H1 (cell line): ENCODE data around the gene WDR90. TPM values are rescaled to one million over a fixed set of nuclear protein-coding genes. Genes with fewer than 3 reads are reported as not detected.

Source experiments
- CTCF ChIA-PET: fragments of 300-600 bp; sonication (Branson Sonifier 250); formaldehyde crosslinking; loops from one replicate; lab custom pipeline; 2021; ENCODE audit not compliant: partially characterized antibody; lab: Charles Lee
- POLR2A ChIA-PET: fragments of 300-600 bp; sonication (Branson Sonifier 250); formaldehyde crosslinking; loops from one replicate; lab custom pipeline; 2021; ENCODE audit warnings: inconsistent platforms; ENCODE audit not compliant: partially characterized antibody; lab: Charles Lee
- DNase-seq, 2 experiments: peaks; one replicate each; pipeline versions ENCODE4 v3.0.0 to v3.0.0-alpha.2; 2010 to 2022; ENCODE audit warnings: low spot score in 2 of 2, low read depth in 1 of 2, mixed read lengths in 1 of 2
- FAIRE-seq: peaks from 2 replicates; lab custom pipeline; 2011; peaks lifted over from hg19 to GRCh38; lab: Jason Lieb, UNC
- H2AFZ ChIP-seq: 2 replicates; pipeline ENCODE4 v1.8.1; 2012; ENCODE audit warnings: low read length, inconsistent platforms
- H2AK5ac ChIP-seq: 2 replicates; pipeline ENCODE4 v1.6.1; 2013; ENCODE audit warnings: low read depth, low read length
- H2BK120ac ChIP-seq: replicated peaks from 2 replicates; pipeline ENCODE3; 2013; ENCODE audit warnings: low read depth, low read length, inconsistent platforms
- H2BK12ac ChIP-seq: 2 replicates; pipeline ENCODE4 v1.6.1; 2013; ENCODE audit warnings: low read depth, low read length
- H2BK15ac ChIP-seq: 2 replicates; pipeline ENCODE4 v1.6.1; 2013; ENCODE audit warnings: low read length
- H2BK20ac ChIP-seq: 2 replicates; pipeline ENCODE4 v1.6.1; 2013; ENCODE audit warnings: low read length
- H2BK5ac ChIP-seq: 2 replicates; pipeline ENCODE4 v1.6.1; 2013; ENCODE audit warnings: low read depth, low read length
- H3K14ac ChIP-seq: 2 replicates; pipeline ENCODE4 v1.6.1; 2013; ENCODE audit warnings: inconsistent platforms; ENCODE audit not compliant: insufficient read length
- H3K18ac ChIP-seq: 2 replicates; pipeline ENCODE4 v1.6.1; 2013; ENCODE audit warnings: low read length; ENCODE audit errors: extremely low read depth
- H3K23ac ChIP-seq: 2 replicates; pipeline ENCODE4 v1.6.1; 2013; ENCODE audit warnings: inconsistent platforms; ENCODE audit not compliant: insufficient read length
- H3K23me2 ChIP-seq: 2 replicates; pipeline ENCODE4 v1.6.1; 2013; ENCODE audit warnings: low read depth, low read length
- H3K27ac ChIP-seq: 2 replicates; pipeline ENCODE4 v1.6.1; 2011; ENCODE audit warnings: low read depth, low read length, inconsistent platforms
- H3K27me3 ChIP-seq, 4 experiments: replicated peaks in 1 of 4; 1 replicate in 1 of 4; 2 replicates in 3 of 4; pipeline versions ENCODE4 v1.6.1 to v1.8.1; 2011 to 2013; ENCODE audit warnings: low read length in 3 of 4, mild to moderate bottlenecking in 3 of 4, inconsistent platforms in 2 of 4, mixed read lengths in 2 of 4, moderate library complexity in 1 of 4; ENCODE audit not compliant: control insufficient read depth in 3 of 4, insufficient read depth in 3 of 4; ENCODE audit errors: extremely low read depth in 1 of 4
- H3K36me3 ChIP-seq, 4 experiments: 2 replicates each; pipeline versions ENCODE4 v1.6.1 to v1.8.1; 2011 to 2013; ENCODE audit warnings: mild to moderate bottlenecking in 4 of 4, low read length in 3 of 4, moderate library complexity in 2 of 4, control low read depth in 1 of 4, inconsistent platforms in 1 of 4; ENCODE audit not compliant: insufficient read depth in 4 of 4, control insufficient read depth in 2 of 4
- H3K4ac ChIP-seq: replicated peaks from 2 replicates; pipeline ENCODE3; 2013; ENCODE audit warnings: low read length, low read depth, mixed read lengths, inconsistent platforms; ENCODE audit not compliant: insufficient read length
- H3K4me1 ChIP-seq, 4 experiments: replicated peaks in 1 of 4; 1 replicate in 1 of 4; 2 replicates in 3 of 4; pipeline versions ENCODE4 v1.6.1 to v1.8.1; 2011 to 2013; ENCODE audit warnings: low read length in 3 of 4, inconsistent platforms in 2 of 4, mixed read lengths in 1 of 4; ENCODE audit not compliant: insufficient read depth in 4 of 4, control insufficient read depth in 3 of 4
- H3K4me2 ChIP-seq, 2 experiments: 2 replicates each; pipeline versions ENCODE4 v1.6.1 to v1.8.1; 2011 to 2013; ENCODE audit warnings: low read depth in 2 of 2, low read length in 2 of 2, control low read depth in 1 of 2, inconsistent platforms in 1 of 2, mild to moderate bottlenecking in 1 of 2; ENCODE audit not compliant: insufficient read depth in 1 of 2
- H3K4me3 ChIP-seq, 4 experiments: fragments of 200-600, 300-600 bp in 1 of 4; sonication (generic), shearing (Covaris generic), sonication (Bioruptor Twin) in 1 of 4; 2 replicates each; pipeline versions ENCODE4 v1.5.1 to v1.8.1; 2011 to 2016; ENCODE audit warnings: low read length in 4 of 4, low read depth in 3 of 4, control low read depth in 2 of 4, inconsistent platforms in 2 of 4, mild to moderate bottlenecking in 2 of 4, mixed read lengths in 1 of 4, moderate library complexity in 1 of 4; ENCODE audit not compliant: insufficient read depth in 2 of 4; ENCODE audit errors: extremely low read depth in 1 of 4
- H3K56ac ChIP-seq: replicated peaks from 2 replicates; pipeline ENCODE3; 2013; ENCODE audit warnings: low read depth, mild to moderate bottlenecking, mixed read lengths, low read length, inconsistent platforms; ENCODE audit not compliant: insufficient read length
- H3K79me1 ChIP-seq: 2 replicates; pipeline ENCODE4 v1.6.1; 2013; ENCODE audit warnings: low read depth, low read length, control low read depth
- H3K79me2 ChIP-seq, 2 experiments: 2 replicates each; pipeline versions ENCODE4 v1.6.1 to v1.8.1; 2012 to 2013; ENCODE audit warnings: low read length in 2 of 2, mild to moderate bottlenecking in 2 of 2, inconsistent platforms in 1 of 2; ENCODE audit not compliant: insufficient read depth in 2 of 2, control insufficient read depth in 1 of 2
- H3K9ac ChIP-seq, 4 experiments: replicated peaks in 1 of 4; 1 replicate in 1 of 4; 2 replicates in 3 of 4; pipeline versions ENCODE4 v1.6.1 to v1.8.1; 2011 to 2013; ENCODE audit warnings: low read depth in 3 of 4, low read length in 3 of 4, control low read depth in 2 of 4, mild to moderate bottlenecking in 2 of 4, moderate library complexity in 2 of 4, inconsistent platforms in 1 of 4; ENCODE audit errors: extremely low read depth in 1 of 4
- H3K9me3 ChIP-seq, 2 experiments: 2 replicates each; pipeline versions ENCODE4 v1.6.1 to v1.8.1; 2012 to 2013; ENCODE audit warnings: mild to moderate bottlenecking in 2 of 2, moderate library complexity in 2 of 2, control low read depth in 1 of 2, inconsistent platforms in 1 of 2, low read depth in 1 of 2, low read length in 1 of 2, mixed read lengths in 1 of 2; ENCODE audit not compliant: insufficient read depth in 2 of 2
- H4K20me1 ChIP-seq, 2 experiments: replicated peaks in 1 of 2; 2 replicates each; pipeline versions ENCODE3 to v1.8.1; 2011 to 2013; ENCODE audit warnings: inconsistent platforms in 2 of 2, low read length in 2 of 2, mild to moderate bottlenecking in 1 of 2; ENCODE audit not compliant: insufficient read depth in 2 of 2, control insufficient read depth in 1 of 2
- H4K5ac ChIP-seq: 2 replicates; pipeline ENCODE4 v1.6.1; 2013; ENCODE audit warnings: low read length, low read depth, mixed read lengths, inconsistent platforms; ENCODE audit not compliant: insufficient read length
- H4K8ac ChIP-seq: 2 replicates; pipeline ENCODE4 v1.8.0; 2013; ENCODE audit warnings: mild to moderate bottlenecking, moderate library complexity, low read length, inconsistent platforms; ENCODE audit not compliant: insufficient read depth; ENCODE audit errors: extremely low read depth
- H4K91ac ChIP-seq: replicated peaks from 2 replicates; pipeline ENCODE3; 2013; ENCODE audit warnings: low read length, mixed read lengths, inconsistent platforms; ENCODE audit not compliant: insufficient read length
- BCL11A ChIP-seq, 2 experiments: IDR thresholded peaks; one replicate each; pipeline ENCODE4 v1.6.1; 2011; ENCODE audit warnings: low read depth in 2 of 2, low read length in 2 of 2, mild to moderate bottlenecking in 2 of 2
- CBX8 ChIP-seq: fragments of 300-800, 300-1000 bp; sonication (generic); IDR thresholded peaks from 2 replicates; pipeline ENCODE4 v1.7.1; 2016; ENCODE audit warnings: low read depth, low read length, borderline replicate concordance
- E2F6 ChIP-seq: IDR thresholded peaks from 2 replicates; pipeline ENCODE4 v1.6.1; 2012; ENCODE audit warnings: inconsistent platforms
- EZH2 ChIP-seq: fragments of 200-600 bp; sonication (generic); IDR thresholded peaks from 2 replicates; pipeline ENCODE4 v1.7.1; 2012; ENCODE audit warnings: low read depth, mild to moderate bottlenecking, moderate library complexity, low read length, inconsistent platforms; ENCODE audit not compliant: severe bottlenecking
- HDAC6 ChIP-seq: IDR thresholded peaks from one replicate; pipeline ENCODE4 v1.7.1; 2012; ENCODE audit warnings: low read depth, mild to moderate bottlenecking, inconsistent platforms, low read length, moderate library complexity
- POU5F1 ChIP-seq: IDR thresholded peaks from 2 replicates; pipeline ENCODE4 v1.6.1; 2011; ENCODE audit warnings: low read depth, mild to moderate bottlenecking, low read length, moderate library complexity
- RNF2 ChIP-seq: fragments of 200-900, 300-1000 bp; sonication (generic); IDR thresholded peaks from 2 replicates; pipeline ENCODE4 v1.7.1; 2016; ENCODE audit warnings: borderline replicate concordance, low read depth, mild to moderate bottlenecking, antibody characterized with exemption, low read length; ENCODE audit not compliant: poor library complexity, severe bottlenecking; ENCODE audit errors: missing control alignments
- SIX5 ChIP-seq: IDR thresholded peaks from 2 replicates; pipeline ENCODE4 v1.6.1; 2011; ENCODE audit warnings: mild to moderate bottlenecking, low read depth, low read length
- SP4 ChIP-seq: IDR thresholded peaks from 2 replicates; pipeline ENCODE4 v1.6.1; 2012; ENCODE audit warnings: low read length, inconsistent platforms
- YY1 ChIP-seq: IDR thresholded peaks from 2 replicates; pipeline ENCODE4 v1.6.1; 2011; ENCODE audit warnings: low read depth, mild to moderate bottlenecking, low read length
- ZNF274 ChIP-seq: IDR thresholded peaks from 2 replicates; pipeline ENCODE4 v1.7.0; 2012; ENCODE audit warnings: low read length, borderline replicate concordance; ENCODE audit errors: extremely low read depth
- WGBS, 2 experiments: shearing (Covaris generic) in 1 of 2; methylation state at CpG; one replicate each; pipeline versions ENCODE4 v1.1.6 to v1.1.7; 2013 to 2015; ENCODE audit warnings: low lambda C conversion rate in 2 of 2, mixed read lengths in 2 of 2, inconsistent platforms in 1 of 2, low coverage in 1 of 2, missing lambda C conversion rate in 1 of 2; ENCODE audit not compliant: insufficient replicate concordance in 2 of 2, insufficient coverage in 1 of 2, insufficient read length in 1 of 2; ENCODE audit errors: extremely low coverage in 1 of 2, missing lambda C conversion rate in 1 of 2; 5-methylcytosine and 5-hydroxymethylcytosine counted together
- polyA plus RNA-seq, 7 experiments: library from polyadenylated mRNA; depleted of rRNA in 3 of 7; stranded (reverse) in 5 of 7; unstranded in 2 of 7; fragments of >200 nt in 5 of 7; fragments of 200-250 nt in 2 of 7; gene quantifications; 1 replicate in 5 of 7; 2 replicates in 1 of 7; 4 replicates in 1 of 7; pipeline versions ENCODE4 v1.2.1 to v1.2.3, GENCODE V29; 2011 to 2013; ENCODE audit warnings: missing spikeins in 2 of 7, mixed read lengths in 2 of 7
- total RNA-seq: library from RNA; stranded (reverse); fragmentation: NEBNext Ultra II Directional; extraction: Animal tissue kit (Norgen Biotek cat#: 25700); gene quantifications from 2 replicates; pipeline ENCODE4 v1.2.1, GENCODE V29; 2021

The WDR90 gene
- total and polyA plus RNA-seq, 2 of the 8 experiments (the other 6 are each of a cell fraction or from before 2014, with no cell fraction given): 24.0 to 47.2 TPM

GRCh38 chr16:662597-662996 lies 13.4 kb downstream of the WDR90 start:
- no peak overlapping the region for H3K18ac ChIP-seq
- no peaks in the 10 kb centered on the region for H3K79me1 ChIP-seq
- H4K20me1 ChIP-seq: peaks cover 0 to 3% of the 10 kb centered on the region in 2 experiments
- no peak overlapping the region for H2BK120ac ChIP-seq
- H2BK12ac ChIP-seq: no peak overlapping the region
- no peak overlapping the region for H2BK5ac ChIP-seq
- H3K79me2 ChIP-seq: no peaks in the 10 kb centered on the region
- H2AK5ac ChIP-seq: no peak overlapping the region
- no peaks in the 10 kb centered on the region for H3K9me3 ChIP-seq
- no peak overlapping the region for H2BK20ac ChIP-seq
- no peak overlapping the region for H3K14ac ChIP-seq
- no peaks in the 10 kb centered on the region for H3K27me3 ChIP-seq
- H3K4me3 ChIP-seq: no peak overlapping the region
- POLR2A ChIA-PET: interaction anchor here (0.6 to 17.4 kb wide), 5 partner anchors 14 to 183 kb away, joined by 3 to 214 read pairs (median 5); partner anchors contain the start of genes ANTKMT, JMJD8, MCRIP2 and RHBDL1
- no peak overlapping the region for H4K5ac ChIP-seq
- H4K91ac ChIP-seq: no peak overlapping the region
- no peak overlapping the region for H3K4me2 ChIP-seq
- DNase-seq (no peak), FAIRE-seq (no peak)
- H3K23me2 ChIP-seq: no peaks in the 10 kb centered on the region
- no peak overlapping the region; the same call in 1 of the 2 replicates for H2BK15ac ChIP-seq
- no peak overlapping the region for H3K9ac ChIP-seq
- H2AFZ ChIP-seq: no peak overlapping the region
- CTCF ChIA-PET: interaction anchor here (0.8 to 11.3 kb wide), 11 partner anchors 12 to 128 kb away, joined by 3 to 104 read pairs (median 4); partner anchors contain the start of gene WDR90
- no peak overlapping the region for H3K56ac ChIP-seq
- TF ChIP-seq HDAC6 (no peak), SIX5 (no peak), RNF2 (no peak), EZH2 (no peak), YY1 (no peak), E2F6 (no peak), ZNF274 (no peak), BCL11A (IDR thresholded peaks at IDR 0.05; ENCODE audit: low read depth in 2 of 2, low read length in 2 of 2) (no peak), SP4 (no peak), CBX8 (no peak), POU5F1 (no peak)
- H3K36me3 ChIP-seq: peaks cover 0 to 10% (median 1%) of the 10 kb centered on the region in 4 experiments; a peak in 3 of 8 replicates
- H3K4ac ChIP-seq: no peak overlapping the region
- WGBS, 2 experiments: 93% methylated on average over 19 of the region's 21 CpGs; no CpG with 5 or more reads in 1 of the 2 experiments
- peaks cover 0 to 11% (median 3%) of the 10 kb centered on the region in 4 experiments; a peak in 4 of 7 replicates for H3K4me1 ChIP-seq
- H3K27ac ChIP-seq: no peak overlapping the region
- no peak overlapping the region for H4K8ac ChIP-seq
- H3K23ac ChIP-seq: no peak overlapping the region
